Activated CD4-positive, alpha-beta T cell treated with anti-CD3 and anti-CD28 coated beads for 36 hours (primary cell): ENCODE results near the gene RNU6-1. TPM values are rescaled to one million over a fixed set of nuclear protein-coding genes. Genes with fewer than 3 reads are reported as not detected.

Experiments used
- ATAC-seq: fragments of 200-7000 bp; cut with Tn5 transposase; one replicate; pipeline ENCODE4 v1.10.0; 2021; ENCODE audit warnings: mild to moderate bottlenecking, moderate library complexity
- CTCF ChIA-PET: fragments of 350-600 bp; sonication (Branson Sonifier 250); formaldehyde crosslinking; loops from one replicate; lab custom pipeline; 2021; ENCODE audit warnings: antibody characterized with exemption; lab: Charles Lee
- POLR2A ChIA-PET: fragments of 350-600 bp; sonication (Branson Sonifier 250); formaldehyde crosslinking; loops from one replicate; lab custom pipeline; 2021; ENCODE audit warnings: antibody characterized with exemption, inconsistent platforms; lab: Charles Lee
- DNase-seq: peaks from one replicate; pipeline ENCODE4 v3.0.0-alpha.2; 2020
- H3K27ac Mint-ChIP-seq: one replicate; pipeline ENCODE4 v1.8.0; 2021; ENCODE audit warnings: mixed read lengths
- H3K27me3 Mint-ChIP-seq: one replicate; pipeline ENCODE4 v1.8.0; 2021; ENCODE audit warnings: mixed read lengths
- H3K36me3 Mint-ChIP-seq: one replicate; pipeline ENCODE4 v1.8.0; 2021; ENCODE audit warnings: low read depth, mixed read lengths
- H3K4me1 Mint-ChIP-seq: one replicate; pipeline ENCODE4 v1.8.0; 2021; ENCODE audit warnings: mixed read lengths
- H3K4me3 Mint-ChIP-seq: one replicate; pipeline ENCODE4 v1.8.0; 2021; ENCODE audit warnings: mild to moderate bottlenecking, moderate library complexity, mixed read lengths
- H3K9me3 Mint-ChIP-seq: one replicate; pipeline ENCODE4 v1.8.0; 2021; ENCODE audit warnings: low read depth, mixed read lengths
- intact Hi-C, 2 experiments: fragments of 100-400 bp; cut with DNase I in 1 of 2; cut with micrococcal nuclease in 1 of 2; formaldehyde crosslinking; loops; one replicate each; pipeline versions ENCODE4 v1.14.2 to v1.15.1; 2022 to 2024; cut with DNase I, micrococcal nuclease
- total RNA-seq, 2 experiments: library from RNA; stranded (reverse); gene quantifications; one replicate each; pipeline ENCODE4 v1.2.3, GENCODE V29; 2021

The RNU6-1 gene
- total RNA-seq, 2 experiments from 2014 or later: not detected

- Mint-ChIP-seq H3K9me3 (no peaks in the 10 kb centered on the region), H3K4me3 (no peak overlapping the region), H3K27ac (no peak overlapping the region), H3K36me3 (peaks cover 1% of the 10 kb centered on the region), H3K27me3 (peaks cover 72% of the 10 kb centered on the region), H3K4me1 (peaks cover 25% of the 10 kb centered on the region)
- ChIA-PET CTCF (interaction anchor here (0.6 to 1.6 kb wide), 4 partner anchors 16 to 899 kb away, joined by 3 to 5 read pairs (median 4); no protein-coding TSS in a partner anchor), POLR2A (no interaction called here)
- DNase-seq: no peak
- intact Hi-C loops: loop anchor here in 1 of 2 experiments (5.0 kb wide), 1 partner anchor 38 kb away; no protein-coding TSS in a partner anchor
- no peak for ATAC-seq
Measured at GRCh38 chr15:67820122-67820991, 19.5 kb downstream of the RNU6-1 start.

- Mint-ChIP-seq H3K27me3 (peaks cover 66% of the 10 kb centered on the region), H3K4me3 (no peak overlapping the region), H3K36me3 (peaks cover 1% of the 10 kb centered on the region), H3K4me1 (peaks cover 25% of the 10 kb centered on the region), H3K27ac (no peak overlapping the region), H3K9me3 (no peaks in the 10 kb centered on the region)
- no peak for DNase-seq
- ChIA-PET CTCF (interaction anchor here (0.6 to 1.0 kb wide), 3 partner anchors 16 to 57 kb away, joined by 3 to 4 read pairs (median 3); no protein-coding TSS in a partner anchor), POLR2A (no interaction called here)
- intact Hi-C loops: loop anchor here in 1 of 2 experiments (5.0 kb wide), 1 partner anchor 37 kb away; no protein-coding TSS in a partner anchor
- ATAC-seq: no peak
Measured at GRCh38 chr15:67819636-67820035, 20.2 kb downstream of the RNU6-1 start.

GRCh38 chr15:67818464-67818863, 21.4 kb downstream of the RNU6-1 start:
- CTCF ChIA-PET: no interaction called here
- peaks cover 16% of the 10 kb centered on the region for H3K4me1 Mint-ChIP-seq
- H3K27me3 Mint-ChIP-seq: peaks cover 55% of the 10 kb centered on the region
- no peaks in the 10 kb centered on the region for H3K9me3 Mint-ChIP-seq
- H3K4me3 Mint-ChIP-seq: no peak overlapping the region
- H3K27ac Mint-ChIP-seq: no peak overlapping the region
- DNase-seq (no peak), ATAC-seq (no peak)
- intact Hi-C loops: no loop called here
- peaks cover 1% of the 10 kb centered on the region for H3K36me3 Mint-ChIP-seq
- POLR2A ChIA-PET: no interaction called here

GRCh38 chr15:67816668-67817067, 23.2 kb downstream of the RNU6-1 start:
- ChIA-PET CTCF (no interaction called here), POLR2A (no interaction called here)
- ATAC-seq (no peak), DNase-seq (no peak)
- H3K27me3 Mint-ChIP-seq: peaks cover 45% of the 10 kb centered on the region
- no peak overlapping the region for H3K27ac Mint-ChIP-seq
- intact Hi-C loops: no loop called here
- peaks cover 1% of the 10 kb centered on the region for H3K36me3 Mint-ChIP-seq
- H3K4me3 Mint-ChIP-seq: no peak overlapping the region
- H3K4me1 Mint-ChIP-seq: peaks cover 7% of the 10 kb centered on the region
- no peaks in the 10 kb centered on the region for H3K9me3 Mint-ChIP-seq

GRCh38 chr15:67815036-67815592, 24.7 kb downstream of the RNU6-1 start:
- ATAC-seq (no peak), DNase-seq (no peak)
- H3K36me3 Mint-ChIP-seq: peaks cover 1% of the 10 kb centered on the region
- peaks cover 31% of the 10 kb centered on the region for H3K27me3 Mint-ChIP-seq
- no peaks in the 10 kb centered on the region for H3K9me3 Mint-ChIP-seq
- ChIA-PET CTCF (no interaction called here), POLR2A (no interaction called here)
- no peak overlapping the region for H3K4me3 Mint-ChIP-seq
- H3K27ac Mint-ChIP-seq: no peak overlapping the region
- intact Hi-C loops: no loop called here
- H3K4me1 Mint-ChIP-seq: no peaks in the 10 kb centered on the region

GRCh38 chr15:67813104-67813634, 26.7 kb downstream of the RNU6-1 start:
- no peak for DNase-seq
- peaks cover 1% of the 10 kb centered on the region for H3K36me3 Mint-ChIP-seq
- ATAC-seq: no peak
- ChIA-PET CTCF (interaction anchor here (0.6 kb wide), 1 partner anchor 433 kb away, joined by 3 read pairs; no protein-coding TSS in a partner anchor), POLR2A (no interaction called here)
- intact Hi-C loops: no loop called here
- no peak overlapping the region for H3K4me3 Mint-ChIP-seq
- H3K27me3 Mint-ChIP-seq: peaks cover 19% of the 10 kb centered on the region
- no peaks in the 10 kb centered on the region for H3K9me3 Mint-ChIP-seq
- H3K27ac Mint-ChIP-seq: no peak overlapping the region
- H3K4me1 Mint-ChIP-seq: no peaks in the 10 kb centered on the region

GRCh38 chr15:67812241-67812644, 27.6 kb downstream of the RNU6-1 start:
- H3K4me1 Mint-ChIP-seq: no peaks in the 10 kb centered on the region
- no peak for ATAC-seq
- POLR2A ChIA-PET: no interaction called here
- peaks cover 13% of the 10 kb centered on the region for H3K27me3 Mint-ChIP-seq
- no peaks in the 10 kb centered on the region for H3K9me3 Mint-ChIP-seq
- no peaks in the 10 kb centered on the region for H3K36me3 Mint-ChIP-seq
- no peak overlapping the region for H3K4me3 Mint-ChIP-seq
- H3K27ac Mint-ChIP-seq: no peak overlapping the region
- CTCF ChIA-PET: no interaction called here
- DNase-seq: no peak
- intact Hi-C loops: no loop called here

GRCh38 chr15:67809866-67810265, 30.0 kb downstream of the RNU6-1 start:
- no peaks in the 10 kb centered on the region for H3K36me3 Mint-ChIP-seq
- no peak overlapping the region for H3K27ac Mint-ChIP-seq
- peaks cover 3% of the 10 kb centered on the region for H3K27me3 Mint-ChIP-seq
- ChIA-PET POLR2A (no interaction called here), CTCF (no interaction called here)
- H3K4me1 Mint-ChIP-seq: no peaks in the 10 kb centered on the region
- intact Hi-C loops: no loop called here
- no peak overlapping the region for H3K4me3 Mint-ChIP-seq
- no peaks in the 10 kb centered on the region for H3K9me3 Mint-ChIP-seq
- no peak for ATAC-seq
- DNase-seq: no peak

- intact Hi-C loops: no loop called here
- no peak overlapping the region for H3K27ac Mint-ChIP-seq
- no peak for DNase-seq
- ATAC-seq: no peak
- no peak overlapping the region for H3K4me3 Mint-ChIP-seq
- H3K27me3 Mint-ChIP-seq: peaks cover 3% of the 10 kb centered on the region
- ChIA-PET CTCF (no interaction called here), POLR2A (no interaction called here)
- no peaks in the 10 kb centered on the region for H3K36me3 Mint-ChIP-seq
- H3K4me1 Mint-ChIP-seq: no peaks in the 10 kb centered on the region
- H3K9me3 Mint-ChIP-seq: no peaks in the 10 kb centered on the region
Measured at GRCh38 chr15:67809441-67809840, 30.4 kb downstream of the RNU6-1 start.

- no peaks in the 10 kb centered on the region for H3K36me3 Mint-ChIP-seq
- no peak for ATAC-seq
- no peak overlapping the region for H3K27ac Mint-ChIP-seq
- ChIA-PET CTCF (no interaction called here), POLR2A (no interaction called here)
- intact Hi-C loops: no loop called here
- DNase-seq: no peak
- H3K4me1 Mint-ChIP-seq: no peaks in the 10 kb centered on the region
- H3K27me3 Mint-ChIP-seq: peaks cover 3% of the 10 kb centered on the region
- no peak overlapping the region for H3K4me3 Mint-ChIP-seq
- no peaks in the 10 kb centered on the region for H3K9me3 Mint-ChIP-seq
Measured at GRCh38 chr15:67808821-67809220, 31.0 kb downstream of the RNU6-1 start.

- intact Hi-C loops: no loop called here
- no peaks in the 10 kb centered on the region for H3K36me3 Mint-ChIP-seq
- DNase-seq: no peak
- no peaks in the 10 kb centered on the region for H3K27me3 Mint-ChIP-seq
- H3K27ac Mint-ChIP-seq: no peak overlapping the region
- POLR2A ChIA-PET: no interaction called here
- CTCF ChIA-PET: interaction anchor here (0.6 to 0.7 kb wide), 2 partner anchors 25 to 477 kb away, joined by 3 to 4 read pairs; no protein-coding TSS in a partner anchor
- H3K9me3 Mint-ChIP-seq: no peaks in the 10 kb centered on the region
- no peak overlapping the region for H3K4me3 Mint-ChIP-seq
- no peak for ATAC-seq
- no peaks in the 10 kb centered on the region for H3K4me1 Mint-ChIP-seq
Measured at GRCh38 chr15:67807836-67808235, 32.0 kb downstream of the RNU6-1 start.
